GM12878 (cell line): ENCODE measurements around the gene CENPH. TPM values are rescaled to one million over a fixed set of nuclear protein-coding genes. Genes with fewer than 3 reads are reported as not detected.

ENCODE experiments used
- ATAC-seq: fragments of 200-7000 bp; cut with Tn5 transposase; 3 replicates; pipeline ENCODE4 v1.9.1; 2020; ENCODE audit warnings: mild to moderate bottlenecking, moderate library complexity
- BruUV-seq: library from RNA; stranded (reverse); fragments of 400-500 nt; replicated peaks from 2 replicates; lab custom pipeline; 2021; lab: Mats Ljungman, UMichigan
- CTCF ChIA-PET: fragments of 300-600 bp; sonication (Branson Sonifier 250); formaldehyde crosslinking; extraction: SDS; loops from one replicate; lab custom pipeline; 2021; ENCODE audit warnings: inconsistent platforms; lab: Yijun Ruan, JAX
- POLR2A ChIA-PET: fragments of 350-600 bp; formaldehyde crosslinking; extraction: SDS; loops from one replicate; lab custom pipeline; 2021; ENCODE audit warnings: inconsistent platforms; lab: Charles Lee
- RAD21 ChIA-PET: fragments of 300-600 bp; sonication (Branson Sonifier 250); formaldehyde crosslinking; loops from one replicate; lab custom pipeline; 2023; ENCODE audit warnings: antibody characterized with exemption; ENCODE audit not compliant: unreplicated experiment; lab: Charles Lee
- SMC1A ChIA-PET: fragments of 300-600 bp; sonication (Branson Sonifier 250); formaldehyde crosslinking; loops from one replicate; lab custom pipeline; 2023; ENCODE audit not compliant: unreplicated experiment, uncharacterized antibody; lab: Charles Lee
- DNase-seq: peaks from one replicate; pipeline ENCODE4 v3.0.0-alpha.2; 2011; ENCODE audit warnings: low read depth, low spot score
- FAIRE-seq: peaks from 3 replicates; lab custom pipeline; 2011; peaks lifted over from hg19 to GRCh38; lab: Jason Lieb, UNC
- H2AFZ ChIP-seq: 2 replicates; pipeline ENCODE4 v1.6.0; 2011; ENCODE audit warnings: low read depth, low read length, control low read depth; ENCODE audit not compliant: control insufficient read depth
- H3K27ac ChIP-seq: 2 replicates; pipeline ENCODE4 v1.5.1; 2011; ENCODE audit warnings: control low read depth; ENCODE audit not compliant: control insufficient read depth, insufficient read depth
- H3K27me3 ChIP-seq, 2 experiments: replicated peaks in 1 of 2; 2 replicates each; pipeline versions ENCODE4 v1.6.0 to v1.6.1; 2011; ENCODE audit warnings: low read length in 1 of 2; ENCODE audit not compliant: control insufficient read depth in 2 of 2, insufficient read depth in 2 of 2
- H3K36me3 ChIP-seq, 2 experiments: 2 replicates each; pipeline ENCODE4 v1.5.1; 2011; ENCODE audit warnings: low read length in 1 of 2; ENCODE audit not compliant: control insufficient read depth in 2 of 2, insufficient read depth in 2 of 2
- H3K4me1 ChIP-seq: 2 replicates; pipeline ENCODE4 v1.6.1; 2011; ENCODE audit warnings: mild to moderate bottlenecking, low read length, moderate library complexity, mixed read lengths; ENCODE audit not compliant: control insufficient read depth, insufficient read depth
- H3K4me2 ChIP-seq: 2 replicates; pipeline ENCODE4 v1.6.0; 2011; ENCODE audit warnings: control low read depth; ENCODE audit not compliant: control insufficient read depth, insufficient read depth
- H3K4me3 ChIP-seq: fragments of 200-600 bp; sonication (generic); 2 replicates; pipeline ENCODE4 v1.5.1; 2016
- H3K79me2 ChIP-seq: 2 replicates; pipeline ENCODE4 v1.6.0; 2011; ENCODE audit warnings: low read length; ENCODE audit not compliant: control insufficient read depth, insufficient read depth
- H3K9ac ChIP-seq: 2 replicates; pipeline ENCODE4 v1.8.0; 2011; ENCODE audit warnings: low read length, control low read depth, mixed read lengths; ENCODE audit not compliant: control insufficient read depth, insufficient read depth
- H3K9me3 ChIP-seq: replicated peaks from 3 replicates; pipeline ENCODE4 v1.5.1; 2011; ENCODE audit warnings: mild to moderate bottlenecking, low read length; ENCODE audit not compliant: control insufficient read depth, insufficient read depth
- H4K20me1 ChIP-seq: 2 replicates; pipeline ENCODE4 v1.6.0; 2011; ENCODE audit not compliant: control insufficient read depth, insufficient read depth
- ATF2 ChIP-seq: IDR thresholded peaks from 2 replicates; pipeline ENCODE4 v1.6.1; 2012; ENCODE audit warnings: low read length, inconsistent platforms
- BCL3 ChIP-seq: IDR thresholded peaks from 2 replicates; pipeline ENCODE4 v1.6.1; 2011; ENCODE audit warnings: borderline replicate concordance, low read depth, mild to moderate bottlenecking, moderate library complexity, low read length; ENCODE audit not compliant: insufficient read depth, poor library complexity, severe bottlenecking
- CHD1 ChIP-seq: IDR thresholded peaks from 2 replicates; pipeline ENCODE4 v1.6.1; 2012; ENCODE audit warnings: low read depth, low read length, improper control_type of control experiment
- CTCF ChIP-seq, 3 experiments: IDR thresholded peaks in 2 of 3; conservative IDR thresholded peaks in 1 of 3; 2 replicates each; pipeline ENCODE4 v1.5.1; 2011; ENCODE audit warnings: low read depth in 3 of 3, low read length in 3 of 3, mild to moderate bottlenecking in 3 of 3, control low read depth in 2 of 3, moderate library complexity in 2 of 3, inconsistent platforms in 1 of 3, mixed read lengths in 1 of 3; ENCODE audit not compliant: control insufficient read depth in 2 of 3, insufficient read depth in 1 of 3; ENCODE audit errors: extremely low read depth in 1 of 3
- HDGF ChIP-seq: fragments of 450-650 bp; IDR thresholded peaks from 2 replicates; pipeline ENCODE4 v1.6.1; 2016; ENCODE audit warnings: antibody characterized with exemption
- NBN ChIP-seq: fragments of 450-650 bp; IDR thresholded peaks from 2 replicates; pipeline ENCODE4 v1.6.1; 2016
- PAX5 ChIP-seq: IDR thresholded peaks from 2 replicates; pipeline ENCODE4 v1.6.1; 2011; ENCODE audit warnings: low read depth, low read length, borderline replicate concordance
- RFX5 ChIP-seq: IDR thresholded peaks from 2 replicates; pipeline ENCODE4 v1.6.1; 2011; ENCODE audit warnings: low read depth, low read length, improper control_type of control experiment
- SPI1 ChIP-seq: IDR thresholded peaks from 2 replicates; pipeline ENCODE4 v1.6.1; 2011; ENCODE audit warnings: low read depth, mild to moderate bottlenecking, low read length, moderate library complexity, borderline replicate concordance; ENCODE audit not compliant: insufficient read depth
- TBL1XR1 ChIP-seq: IDR thresholded peaks from 2 replicates; pipeline ENCODE4 v1.6.1; 2012; ENCODE audit warnings: low read depth, low read length, improper control_type of control experiment
- YY1 ChIP-seq: IDR thresholded peaks from 2 replicates; pipeline ENCODE4 v1.6.1; 2011; ENCODE audit warnings: low read depth, mild to moderate bottlenecking, low read length
- ZNF687 ChIP-seq: fragments of 450-650 bp; IDR thresholded peaks from 2 replicates; pipeline ENCODE4 v1.6.1; 2017; ENCODE audit warnings: mild to moderate bottlenecking, moderate library complexity
- WGBS: methylation state at CpG from one replicate; pipeline ENCODE4 v1.1.6; 2016; ENCODE audit warnings: low lambda C conversion rate; ENCODE audit not compliant: insufficient replicate concordance, insufficient coverage; ENCODE audit errors: missing lambda C conversion rate; 5-methylcytosine and 5-hydroxymethylcytosine counted together
- in situ Hi-C: fragments of 300-500 bp; cut with MboI; formaldehyde crosslinking; loops from 9 replicates; pipeline ENCODE4 v1.14.3; 2018; ENCODE audit warnings: mixed read lengths
- intact Hi-C: fragments of 100-400 bp; cut with micrococcal nuclease; formaldehyde crosslinking; loops from one replicate; pipeline ENCODE4 v1.14.2; 2022; ENCODE audit not compliant: unreplicated experiment
- polyA plus RNA-seq, 11 experiments: library from polyadenylated mRNA; depleted of rRNA in 4 of 11; unstranded in 6 of 11; stranded (reverse) in 5 of 11; fragments of >200 nt; fragmentation: Nextera tagmentation in 4 of 11; fragmentation: Illumina TruSeq in 1 of 11; extraction: Ambion mirVana in 4 of 11; extraction: Trizol in 1 of 11; gene quantifications; 1 replicate in 1 of 11; 2 replicates in 10 of 11; pipeline versions ENCODE4 v1.2.1 to v1.2.3, GENCODE V29; 2011 to 2016; ENCODE audit warnings: inconsistent platforms in 2 of 11, missing spikeins in 2 of 11, low read depth in 1 of 11
- total RNA-seq, 4 experiments: library from RNA; depleted of rRNA in 3 of 4; stranded (reverse); fragments of >200 nt in 3 of 4; fragmentation: Illumina TruSeq in 1 of 4; extraction: Trizol in 1 of 4; gene quantifications; 2 replicates each; pipeline versions ENCODE4 v1.2.1 to v1.2.3, GENCODE V29; 2013 to 2021

CENPH gene
- total and polyA plus RNA-seq, 10 of the 15 experiments (the other 5 are each of a cell fraction or from before 2014, with no cell fraction given) = 7.3 to 65.6 (median 45.9) TPM

- FAIRE-seq (no peak), DNase-seq (no peak), ATAC-seq (no peak)
- RAD21 ChIA-PET = no interaction called here
- POLR2A ChIA-PET = no interaction called here
- no TSS peak for BruUV-seq
- Histone ChIP-seq H2AFZ (no peak overlapping the region), H3K36me3 (0 out of 4 replicates have a peak, but pooled peaks cover 0 to 3% of the 10 kb centered on the region in 2 experiments), H3K4me3 (no peak overlapping the region), H4K20me1 (no peaks in the 10 kb centered on the region), H3K27ac (no peak overlapping the region), H3K4me1 (no peaks in the 10 kb centered on the region), H3K9me3 (no peaks in the 10 kb centered on the region), H3K4me2 (no peak overlapping the region), H3K9ac (no peak overlapping the region), H3K79me2 (no peaks in the 10 kb centered on the region), H3K27me3 (no peaks in the 10 kb centered on the region)
- intact Hi-C loops = no loop called here
- CTCF ChIA-PET = no interaction called here
- in situ Hi-C loops = no loop called here
- 91% methylated on average over 5 of the region's 5 CpGs for WGBS
- SMC1A ChIA-PET = no interaction called here
- no peak for TF ChIP-seq CHD1
- no peak for TF ChIP-seq RFX5
- no peak for TF ChIP-seq PAX5
- no peak for TF ChIP-seq TBL1XR1
- TF ChIP-seq HDGF = no peak
- TF ChIP-seq ZNF687 = no peak
- no peak for TF ChIP-seq CTCF (IDR thresholded peaks at IDR 0.05 in 2 of 3, conservative IDR thresholded peaks at IDR 0.05 in 1 of 3; ENCODE audit: control insufficient read depth in 2 of 3, extremely low read depth in 1 of 3, insufficient read depth in 1 of 3, low read depth in 3 of 3, low read length in 3 of 3)
- no peak for TF ChIP-seq NBN
- TF ChIP-seq BCL3 = no peak
- no peak for TF ChIP-seq SPI1
- TF ChIP-seq ATF2 = no peak
- TF ChIP-seq YY1 = no peak
Measured at GRCh38 chr5:69206528-69207190, 17.3 kb downstream of the CENPH start.
